ENCODE data around the gene CALML5. TPM values are rescaled to one million over a fixed set of nuclear protein-coding genes. Genes with fewer than 3 reads are reported as not detected.

CALML5 gene
- total and polyA plus RNA-seq, 2 experiments from 2014 or later, result not detected

- H3F3A ChIP-seq (ENCODE audit: insufficient read depth), result no peaks in the 10 kb centered on the region
- no peak overlapping the region for H2AFZ ChIP-seq
- TF ChIP-seq EZH2phosphoT487 (IDR thresholded peaks at IDR 0.05; ENCODE audit: insufficient read depth, low read depth) (no peak), EZH2 (IDR thresholded peaks at IDR 0.05; ENCODE audit: insufficient read depth, poor library complexity, severe bottlenecking) (no peak)
- H3K9me3 ChIP-seq (ENCODE audit: low read depth), result no peaks in the 10 kb centered on the region
- H3K27me3 ChIP-seq (replicated peaks; ENCODE audit: insufficient read depth), result no peaks in the 10 kb centered on the region
- no peak overlapping the region for H3K27ac ChIP-seq
- H3K4me2 ChIP-seq (ENCODE audit: unreplicated experiment), result no peak overlapping the region
- no peak for DNase-seq
- no peaks in the 10 kb centered on the region for H3K79me2 ChIP-seq (ENCODE audit: insufficient read depth)
- H3K9me2 ChIP-seq (ENCODE audit: insufficient read depth), result no peaks in the 10 kb centered on the region
- 86 to 88% methylated on average over 17 to 19 of the region's 19 CpGs for WGBS, 2 experiments (ENCODE audit: low coverage in 1 of 2, low lambda C conversion rate in 2 of 2, missing lambda C conversion rate in 2 of 2)
- no peaks in the 10 kb centered on the region for H3K36me3 ChIP-seq (ENCODE audit: low read depth)
- no peak overlapping the region for H3K9ac ChIP-seq
- H3K4me1 ChIP-seq (ENCODE audit: insufficient read depth), result no peaks in the 10 kb centered on the region
- no peak overlapping the region for H3K4me3 ChIP-seq
- H4K20me1 ChIP-seq (ENCODE audit: insufficient read depth), result no peaks in the 10 kb centered on the region
- in situ Hi-C loops (cut with MboI), result no loop called here
Observed at GRCh38 chr10:5506751-5507648, 7.6 kb upstream of the CALML5 start.

GRCh38 chr10:5506246-5506645 lies 6.9 kb upstream of the CALML5 start:
- Histone ChIP-seq H3K4me2 (ENCODE audit: unreplicated experiment) (no peak overlapping the region), H3K36me3 (ENCODE audit: low read depth) (no peaks in the 10 kb centered on the region), H3K9me2 (ENCODE audit: insufficient read depth) (no peaks in the 10 kb centered on the region), H3K79me2 (ENCODE audit: insufficient read depth) (no peaks in the 10 kb centered on the region), H3F3A (ENCODE audit: insufficient read depth) (no peaks in the 10 kb centered on the region), H2AFZ (no peak overlapping the region), H3K9me3 (ENCODE audit: low read depth) (no peaks in the 10 kb centered on the region), H3K4me1 (ENCODE audit: insufficient read depth) (no peaks in the 10 kb centered on the region), H3K27ac (no peak overlapping the region), H3K9ac (no peak overlapping the region), H3K4me3 (no peak overlapping the region), H3K27me3 (replicated peaks; ENCODE audit: insufficient read depth) (no peaks in the 10 kb centered on the region), H4K20me1 (ENCODE audit: insufficient read depth) (no peaks in the 10 kb centered on the region)
- in situ Hi-C loops (cut with MboI), result no loop called here
- TF ChIP-seq EZH2phosphoT487 (IDR thresholded peaks at IDR 0.05; ENCODE audit: insufficient read depth, low read depth) (no peak), EZH2 (IDR thresholded peaks at IDR 0.05; ENCODE audit: insufficient read depth, poor library complexity, severe bottlenecking) (no peak)
- 65 to 67% methylated on average over 2 of the region's 2 CpGs for WGBS, 2 experiments (ENCODE audit: low coverage in 1 of 2, low lambda C conversion rate in 2 of 2, missing lambda C conversion rate in 2 of 2)
- DNase-seq, result no peak

- no peak overlapping the region for H3K4me2 ChIP-seq (ENCODE audit: unreplicated experiment)
Observed at GRCh38 chr10:5504146-5505072, 5.0 kb upstream of the CALML5 start.

GRCh38 chr10:5503477-5503835 lies 4.1 kb upstream of the CALML5 start:
- H3K79me2 ChIP-seq (ENCODE audit: insufficient read depth), result no peaks in the 10 kb centered on the region
- no peaks in the 10 kb centered on the region; the same call in 1 of the 2 replicates for H3K27me3 ChIP-seq (replicated peaks; ENCODE audit: insufficient read depth)
- H2AFZ ChIP-seq, result no peak overlapping the region
- no peak overlapping the region for H3K4me3 ChIP-seq
- H3K9ac ChIP-seq, result no peak overlapping the region
- in situ Hi-C loops (cut with MboI), result no loop called here
- no peak for DNase-seq
- H4K20me1 ChIP-seq (ENCODE audit: insufficient read depth), result no peaks in the 10 kb centered on the region
- no peaks in the 10 kb centered on the region for H3K9me3 ChIP-seq (ENCODE audit: low read depth)
- no peaks in the 10 kb centered on the region for H3F3A ChIP-seq (ENCODE audit: insufficient read depth)
- H3K9me2 ChIP-seq (ENCODE audit: insufficient read depth), result no peaks in the 10 kb centered on the region
- TF ChIP-seq EZH2phosphoT487 (IDR thresholded peaks at IDR 0.05; ENCODE audit: insufficient read depth, low read depth) (no peak), EZH2 (IDR thresholded peaks at IDR 0.05; ENCODE audit: insufficient read depth, poor library complexity, severe bottlenecking) (no peak)
- H3K27ac ChIP-seq, result no peak overlapping the region
- no peak overlapping the region for H3K4me2 ChIP-seq (ENCODE audit: unreplicated experiment)
- WGBS, 2 experiments (ENCODE audit: low coverage in 1 of 2, low lambda C conversion rate in 2 of 2, missing lambda C conversion rate in 2 of 2), result 58 to 70% methylated on average over 3 of the region's 3 CpGs
- H3K4me1 ChIP-seq (ENCODE audit: insufficient read depth), result no peaks in the 10 kb centered on the region
- no peaks in the 10 kb centered on the region for H3K36me3 ChIP-seq (ENCODE audit: low read depth)

More at GRCh38 chr10:5504146-5505072, 5.0 kb upstream of the CALML5 start:
- 67 to 70% methylated on average over 18 of the region's 18 CpGs for WGBS, 2 experiments (ENCODE audit: low coverage in 1 of 2, low lambda C conversion rate in 2 of 2, missing lambda C conversion rate in 2 of 2)
- no peak overlapping the region for H2AFZ ChIP-seq
- H3K4me3 ChIP-seq, result no peak overlapping the region
- in situ Hi-C loops (cut with MboI), result no loop called here
- no peaks in the 10 kb centered on the region; the same call in 1 of the 2 replicates for H3K27me3 ChIP-seq (replicated peaks; ENCODE audit: insufficient read depth)
- no peak overlapping the region for H3K27ac ChIP-seq
- no peaks in the 10 kb centered on the region for H3K79me2 ChIP-seq (ENCODE audit: insufficient read depth)
- DNase-seq, result no peak
- TF ChIP-seq EZH2phosphoT487 (IDR thresholded peaks at IDR 0.05; ENCODE audit: insufficient read depth, low read depth) (no peak), EZH2 (IDR thresholded peaks at IDR 0.05; ENCODE audit: insufficient read depth, poor library complexity, severe bottlenecking) (no peak)
- H3F3A ChIP-seq (ENCODE audit: insufficient read depth), result no peaks in the 10 kb centered on the region
- no peaks in the 10 kb centered on the region for H3K36me3 ChIP-seq (ENCODE audit: low read depth)
- H3K9me2 ChIP-seq (ENCODE audit: insufficient read depth), result no peaks in the 10 kb centered on the region
- no peaks in the 10 kb centered on the region for H3K4me1 ChIP-seq (ENCODE audit: insufficient read depth)
- no peaks in the 10 kb centered on the region for H4K20me1 ChIP-seq (ENCODE audit: insufficient read depth)
- no peaks in the 10 kb centered on the region for H3K9me3 ChIP-seq (ENCODE audit: low read depth)
- no peak overlapping the region for H3K9ac ChIP-seq
